ENCODE measurements around the gene CLCN2.

- TF ChIP-seq REST (IDR thresholded peaks at IDR 0.05; ENCODE audit: borderline replicate concordance) (no peak), CTCF (IDR thresholded peaks at IDR 0.05; ENCODE audit: poor library complexity, severe bottlenecking) (no peak), MXI1 (conservative IDR thresholded peaks at IDR 0.05; ENCODE audit: poor library complexity, severe bottlenecking) (no peak), POLR2AphosphoS5 (IDR thresholded peaks at IDR 0.05) (no peak), SMC3 (conservative IDR thresholded peaks at IDR 0.05; ENCODE audit: poor library complexity) (no peak), EZH2 (IDR thresholded peaks at IDR 0.05; ENCODE audit: borderline replicate concordance, insufficient read depth, low read length, poor library complexity, severe bottlenecking) (no peak), EP300 (conservative IDR thresholded peaks at IDR 0.05; ENCODE audit: poor library complexity, severe bottlenecking) (no peak), TAF1 (IDR thresholded peaks at IDR 0.05; ENCODE audit: low read depth) (no peak), RAD21 (conservative IDR thresholded peaks at IDR 0.05) (no peak)
Observed at GRCh38 chr3:184327171-184327570, 34.2 kb downstream of the CLCN2 start.
